Right lobe of liver (tissue), 6 donors: ENCODE data around the gene TANGO2. TPM values are rescaled to one million over a fixed set of nuclear protein-coding genes. Genes with fewer than 3 reads are reported as not detected.

Experiments
- ATAC-seq, 4 donors: fragments of 200-7000 bp; cut with Tn5 transposase; one replicate each; pipeline ENCODE4 v1.9.1; 2020; ENCODE audit warnings: mild to moderate bottlenecking in 4 of 4, moderate library complexity in 4 of 4
- DNase-seq, 3 donors: peaks; one replicate each; pipeline ENCODE4 v3.0.0-alpha.2; 2020
- H3K27ac ChIP-seq, 3 donors: fragments of 200-600 bp; one replicate each; pipeline ENCODE4 v1.8.0; 2022
- H3K27me3 ChIP-seq, 2 donors: fragments of 200-600 bp; one replicate each; pipeline ENCODE4 v1.8.0; 2022
- H3K36me3 ChIP-seq, 4 donors: fragments of 200-600 bp; sonication (generic) in 1 of 4; one replicate each; pipeline versions ENCODE4 v1.5.1 to v1.8.0; 2017 to 2022; ENCODE audit warnings: control low read depth in 1 of 4
- H3K4me1 ChIP-seq, 4 donors: fragments of 200-600 bp; sonication (generic) in 1 of 4; one replicate each; pipeline versions ENCODE4 v1.5.1 to v1.8.0; 2017 to 2022; ENCODE audit warnings: control low read depth in 1 of 4
- H3K4me3 ChIP-seq, 3 donors: fragments of 200-600 bp; one replicate each; pipeline ENCODE4 v1.8.0; 2022
- H3K9me3 ChIP-seq, 4 donors: fragments of 200-600 bp; sonication (generic) in 1 of 4; one replicate each; pipeline versions ENCODE4 v1.5.1 to v1.8.0; 2017 to 2022; ENCODE audit warnings: control low read depth in 1 of 4
- CTCF ChIP-seq, 4 donors: fragments of 200-600 bp in 3 of 4; fragments of 450-650 bp in 1 of 4; IDR thresholded peaks; one replicate each; pipeline versions ENCODE4 v1.5.1 to v1.8.0; 2016 to 2022; ENCODE audit warnings: antibody characterized with exemption in 4 of 4, mild to moderate bottlenecking in 2 of 4
- POLR2A ChIP-seq: fragments of 450-650 bp; IDR thresholded peaks from one replicate; pipeline ENCODE4 v1.6.1; 2017; ENCODE audit warnings: antibody characterized with exemption, mild to moderate bottlenecking
- WGBS: methylation state at CpG from one replicate; pipeline ENCODE4 v1.1.6; 2018; ENCODE audit warnings: low coverage, low lambda C conversion rate; ENCODE audit not compliant: insufficient coverage; ENCODE audit errors: missing lambda C conversion rate; 5-methylcytosine and 5-hydroxymethylcytosine counted together
- intact Hi-C, 2 donors: fragments of 100-400 bp; cut with DNase I; formaldehyde crosslinking; loops; one replicate each; pipeline versions ENCODE4 v1.11.2 to v1.14.1; 2022
- total RNA-seq, 6 experiments: library from RNA; depleted of rRNA in 2 of 6; stranded (reverse); fragments of >200 nt in 2 of 6; fragmentation: NEBNext Ultra II Directional in 3 of 6; extraction: Animal tissue kit (Norgen Biotek cat#: 25700) in 3 of 6; gene quantifications; one replicate each; pipeline versions ENCODE4 v1.1.0 to v1.2.4, GENCODE V29; 2016 to 2023
- donor health status: DM: no; HTN: yes; CAD: no.
- donor health status: DM: no; HTN: no; CAD: no.
- donor health status: DM: no; HTN: no; CAD: no.
- donor health status: DM: no; HTN: yes; CAD: no.
- donor health status: DM: no; HTN: yes; CAD: no.

TANGO2 gene
- total RNA-seq, 6 experiments from 2014 or later: 11.0 to 27.0 (median 15.5) TPM

- H3K27me3 ChIP-seq: no peaks in the 10 kb centered on the region
- DNase-seq (no peak), ATAC-seq (no peak)
- no peak overlapping the region for H3K4me3 ChIP-seq
- H3K36me3 ChIP-seq: peaks cover 0 to 6% (median 0%) of the 10 kb centered on the region in 4 donors
- H3K4me1 ChIP-seq: peaks cover 0 to 45% (median 21%) of the 10 kb centered on the region in 4 donors
- intact Hi-C loops: loop anchor here (10.0 kb wide), 2 partner anchors 52 to 142 kb away; partner anchors contain the start of genes RANBP1 (in 2 of the 2), TRMT2A (in 2 of the 2) and TANGO2 (in 1 of the 2)
- peak overlapping the region in 2 of 3 donors; percentile 40 to 96 for H3K27ac ChIP-seq
- no peaks in the 10 kb centered on the region for H3K9me3 ChIP-seq
- 96% methylated on average over 14 of the region's 50 CpGs for WGBS
- no peak for TF ChIP-seq POLR2A
- TF ChIP-seq CTCF (IDR thresholded peaks at IDR 0.05): no peak
Measured at GRCh38 chr22:19972652-19973550, 48.0 kb upstream of the TANGO2 start.

GRCh38 chr22:19973551-19974267 is 47.2 kb upstream of the TANGO2 start:
- H3K4me3 ChIP-seq: no peak overlapping the region
- no peak for DNase-seq
- peaks cover 0 to 39% (median 19%) of the 10 kb centered on the region in 4 donors for H3K4me1 ChIP-seq
- no peaks in the 10 kb centered on the region for H3K9me3 ChIP-seq
- TF ChIP-seq POLR2A (no peak), CTCF (IDR thresholded peaks at IDR 0.05) (no peak)
- H3K36me3 ChIP-seq: peaks cover 0 to 6% (median 0%) of the 10 kb centered on the region in 4 donors
- intact Hi-C loops: loop anchor here (10.0 kb wide), 2 partner anchors 51 to 141 kb away; partner anchors contain the start of genes RANBP1 (in 2 of the 2), TRMT2A (in 2 of the 2) and TANGO2 (in 1 of the 2)
- H3K27ac ChIP-seq: no peak overlapping the region
- 100% methylated on average over 1 of the region's 46 CpGs for WGBS
- no peaks in the 10 kb centered on the region for H3K27me3 ChIP-seq
- no peak for ATAC-seq

- H3K27me3 ChIP-seq: no peaks in the 10 kb centered on the region
- no peak overlapping the region for H3K4me3 ChIP-seq
- peaks cover 0 to 6% (median 0%) of the 10 kb centered on the region in 4 donors for H3K36me3 ChIP-seq
- no CpG with 5 or more reads among the region's 11 CpGs for WGBS
- no peak overlapping the region for H3K27ac ChIP-seq
- intact Hi-C loops: loop anchor here (10.0 kb wide), 2 partner anchors 50 to 140 kb away; partner anchors contain the start of genes RANBP1 (in 2 of the 2), TRMT2A (in 2 of the 2) and TANGO2 (in 1 of the 2)
- no peak for TF ChIP-seq CTCF (IDR thresholded peaks at IDR 0.05)
- no peak for TF ChIP-seq POLR2A
- no peaks in the 10 kb centered on the region for H3K9me3 ChIP-seq
- DNase-seq: no peak
- no peak for ATAC-seq
- peaks cover 0 to 33% (median 15%) of the 10 kb centered on the region in 4 donors for H3K4me1 ChIP-seq
Measured at GRCh38 chr22:19974268-19974861, 46.5 kb upstream of the TANGO2 start.
